Astrocyte (in vitro differentiated cells and primary cell): ENCODE measurements around the gene EPHA7.

Experiments
- CTCF ChIP-seq: IDR thresholded peaks from 2 replicates; pipeline ENCODE4 v1.5.1; 2011; ENCODE audit warnings: low read depth, mild to moderate bottlenecking, inconsistent platforms, low read length, moderate library complexity; ENCODE audit not compliant: insufficient read depth
- EZH2 ChIP-seq: IDR thresholded peaks from 2 replicates; pipeline ENCODE4 v1.6.1; 2012; ENCODE audit warnings: mild to moderate bottlenecking, low read length, inconsistent platforms; ENCODE audit not compliant: insufficient read depth

DNA sequence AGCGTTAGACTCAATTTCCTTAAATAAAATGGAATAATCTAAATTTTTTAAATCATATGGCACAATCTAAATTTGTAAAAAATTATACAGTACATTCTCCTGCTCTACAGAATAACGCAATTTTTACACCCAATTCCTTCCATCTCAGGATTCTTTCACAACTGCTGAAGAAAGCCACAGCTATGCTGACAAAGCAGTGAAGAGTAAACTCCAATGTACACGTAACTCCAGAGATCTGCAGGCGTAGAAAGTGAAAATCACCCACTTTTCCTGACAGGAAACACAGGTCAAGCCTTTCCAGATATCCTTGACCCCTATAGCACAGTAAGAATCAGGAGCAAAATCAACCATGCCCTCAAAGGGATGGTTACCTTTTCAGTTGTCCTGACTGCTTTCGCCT lies 27.4 kb downstream of the EPHA7 start:
- no peak for TF ChIP-seq CTCF
- TF ChIP-seq EZH2 = no peak
